Gastrocnemius medialis (tissue), 4 donors: ENCODE data around the gene ZNF330.

Experiments
- CTCF ChIP-seq, 5 experiments: fragments of 450-650 bp in 3 of 5; fragments of 200-600 bp in 2 of 5; sonication (generic) in 2 of 5; IDR thresholded peaks in 4 of 5; conservative IDR thresholded peaks in 1 of 5; 1 replicate in 4 of 5; 2 replicates in 1 of 5; pipeline ENCODE4 v1.5.1; 2016 to 2019; ENCODE audit warnings: antibody characterized with exemption in 5 of 5, mild to moderate bottlenecking in 3 of 5, moderate library complexity in 3 of 5
- POLR2A ChIP-seq, 2 donors: fragments of 450-650 bp; IDR thresholded peaks; one replicate each; pipeline ENCODE4 v1.6.1; 2017; ENCODE audit warnings: antibody characterized with exemption in 2 of 2, mild to moderate bottlenecking in 2 of 2, moderate library complexity in 2 of 2

- no peak for TF ChIP-seq CTCF (IDR thresholded peaks at IDR 0.05 in 4 of 5, conservative IDR thresholded peaks at IDR 0.05 in 1 of 5)
- no peak for TF ChIP-seq POLR2A (IDR thresholded peaks at IDR 0.05)
These were observed 62.9 kb downstream of the ZNF330 start for GRCh38 chr4:141283563-141283962.
